Rectal smooth muscle tissue (tissue), 1 donor: ENCODE data around the gene HELZ.

Experiments
- H3K27ac ChIP-seq: one replicate; pipeline ENCODE4 v1.7.0; 2013; ENCODE audit warnings: low read depth, low read length, inconsistent platforms
- H3K27me3 ChIP-seq: one replicate; pipeline ENCODE4 v1.7.0; 2013; ENCODE audit warnings: low read length; ENCODE audit not compliant: control insufficient read depth, insufficient read depth
- H3K36me3 ChIP-seq: one replicate; pipeline ENCODE4 v1.7.0; 2013; ENCODE audit warnings: low read length; ENCODE audit not compliant: control insufficient read depth, insufficient read depth
- H3K4me1 ChIP-seq: one replicate; pipeline ENCODE4 v1.7.0; 2013; ENCODE audit warnings: low read length; ENCODE audit not compliant: control insufficient read depth, insufficient read depth
- H3K4me3 ChIP-seq: one replicate; pipeline ENCODE4 v1.7.0; 2013; ENCODE audit warnings: low read length
- H3K9ac ChIP-seq: one replicate; pipeline ENCODE4 v1.7.0; 2013; ENCODE audit warnings: low read length

HELZ gene

GRCh38 chr17:67025216-67025792 is 219.7 kb downstream of the HELZ start:
- no peaks in the 10 kb centered on the region for H3K36me3 ChIP-seq
- H3K27ac ChIP-seq: no peak overlapping the region
- no peaks in the 10 kb centered on the region for H3K4me1 ChIP-seq
- H3K27me3 ChIP-seq: no peaks in the 10 kb centered on the region
- H3K9ac ChIP-seq: no peak overlapping the region
- H3K4me3 ChIP-seq: no peak overlapping the region

- Histone ChIP-seq H3K36me3 (no peaks in the 10 kb centered on the region), H3K4me1 (no peaks in the 10 kb centered on the region), H3K4me3 (no peak overlapping the region), H3K27me3 (no peaks in the 10 kb centered on the region), H3K9ac (no peak overlapping the region), H3K27ac (no peak overlapping the region)
Measured at GRCh38 chr17:67024736-67025135, 220.3 kb downstream of the HELZ start.

GRCh38 chr17:67022451-67022810 is 222.6 kb downstream of the HELZ start:
- Histone ChIP-seq H3K4me3 (no peak overlapping the region), H3K4me1 (no peaks in the 10 kb centered on the region), H3K36me3 (no peaks in the 10 kb centered on the region)

GRCh38 chr17:67021743-67022450 is 223.1 kb downstream of the HELZ start:
- H3K27me3 ChIP-seq: no peaks in the 10 kb centered on the region
- no peaks in the 10 kb centered on the region for H3K36me3 ChIP-seq
- H3K4me3 ChIP-seq: no peak overlapping the region
- no peak overlapping the region for H3K9ac ChIP-seq
- H3K27ac ChIP-seq: no peak overlapping the region
- H3K4me1 ChIP-seq: no peaks in the 10 kb centered on the region

More at GRCh38 chr17:67022451-67022810, 222.6 kb downstream of the HELZ start:
- no peak overlapping the region for H3K27ac ChIP-seq
- H3K9ac ChIP-seq: no peak overlapping the region
- no peaks in the 10 kb centered on the region for H3K27me3 ChIP-seq

- Histone ChIP-seq H3K36me3 (no peaks in the 10 kb centered on the region), H3K9ac (no peak overlapping the region), H3K4me1 (no peaks in the 10 kb centered on the region), H3K4me3 (no peak overlapping the region), H3K27me3 (no peaks in the 10 kb centered on the region), H3K27ac (no peak overlapping the region)
Measured at GRCh38 chr17:67021196-67021595, 223.8 kb downstream of the HELZ start.
